GM19238 (cell line): ENCODE results near the gene MRPL24.
"Not testable (repeated sequence)": the region's sequence is repeated elsewhere in the genome, so short reads cannot be mapped to it uniquely, and the experiment has no call there.

Experiments used
- DNase-seq: peaks from one replicate; pipeline ENCODE4 v3.0.0; 2011; ENCODE audit warnings: low spot score; ENCODE audit not compliant: insufficient read length

The MRPL24 gene

GRCh38 chr1:156760092-156760795, 19.4 kb upstream of the MRPL24 start:
- DNase-seq: no peak

DNA sequence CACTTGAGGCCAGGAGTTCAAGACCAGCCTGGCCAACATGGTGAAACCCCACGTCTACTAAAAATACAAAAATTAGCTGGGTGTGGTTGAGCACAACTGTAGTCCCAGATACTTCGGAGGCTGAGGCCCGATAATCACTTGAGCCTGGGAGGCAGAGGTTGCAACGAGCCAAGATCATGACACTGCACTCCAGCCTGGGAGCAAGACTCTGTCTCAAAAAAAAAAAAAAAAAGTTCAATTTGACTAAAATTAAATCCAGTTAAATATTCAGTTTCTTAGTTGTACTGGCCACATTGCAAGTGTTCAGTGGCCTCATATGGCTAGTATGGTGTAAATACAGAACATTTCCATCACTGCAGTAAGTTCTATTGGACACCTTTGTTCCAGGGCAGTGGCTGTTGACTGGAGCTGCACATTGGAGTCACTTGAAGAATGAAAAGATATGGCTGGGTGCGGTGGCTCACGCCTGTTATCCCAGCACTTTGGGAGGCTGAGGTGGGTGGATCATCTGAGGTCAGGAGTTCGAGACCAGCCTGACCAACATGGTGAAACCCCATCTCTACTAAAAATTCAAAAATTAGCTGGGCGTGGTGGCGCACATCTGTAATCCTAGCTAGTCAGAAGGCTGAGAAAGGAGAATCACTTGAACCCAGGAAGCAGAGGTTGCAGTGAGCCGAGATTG, 16.8 kb upstream of the MRPL24 start:
- DNase-seq: not testable (repeated sequence)

DNA sequence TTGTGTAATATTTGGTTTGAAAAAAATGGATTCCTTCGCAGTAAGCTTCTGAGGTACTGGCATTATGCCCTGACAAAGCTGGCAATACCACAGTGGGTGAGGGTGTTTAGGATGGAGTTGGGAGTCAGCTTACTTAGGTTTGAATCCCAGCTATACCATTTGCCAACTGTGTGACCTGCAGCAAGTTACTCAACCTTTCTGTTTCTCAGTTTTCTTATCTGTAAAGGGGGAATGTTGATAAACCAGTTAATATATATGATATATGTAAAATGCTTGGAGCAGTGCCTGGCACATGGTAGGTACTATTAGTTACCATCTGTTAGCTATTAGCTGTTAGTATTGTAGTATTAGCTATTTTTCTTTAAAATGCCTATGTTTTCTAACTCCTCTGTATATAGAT, 15.5 kb upstream of the MRPL24 start:
- no peak for DNase-seq

- no peak for DNase-seq
Measured at GRCh38 chr1:156755527-156755950, 14.7 kb upstream of the MRPL24 start.

DNA sequence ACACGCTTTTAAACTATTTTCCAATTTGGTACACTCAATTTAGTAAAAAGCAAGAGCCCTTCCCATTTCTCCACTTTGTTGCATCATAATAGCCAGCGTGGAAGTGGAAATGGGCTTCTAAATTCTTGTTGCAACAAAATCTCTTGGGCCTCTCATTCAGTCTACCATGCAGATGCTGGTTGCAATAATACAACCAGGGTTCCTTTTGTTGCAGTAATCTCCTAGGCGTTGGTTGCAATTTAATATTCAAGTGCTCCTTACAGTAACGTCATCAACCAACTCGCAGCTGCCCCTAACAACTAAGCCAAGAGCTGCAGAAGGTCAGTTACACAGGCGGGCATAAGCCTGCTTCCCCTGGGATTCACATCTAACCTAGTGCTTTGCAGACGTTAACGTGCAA, 13.3 kb upstream of the MRPL24 start:
- DNase-seq: no peak

- DNase-seq: no peak
Measured at GRCh38 chr1:156752843-156753482, 12.1 kb upstream of the MRPL24 start.

DNA sequence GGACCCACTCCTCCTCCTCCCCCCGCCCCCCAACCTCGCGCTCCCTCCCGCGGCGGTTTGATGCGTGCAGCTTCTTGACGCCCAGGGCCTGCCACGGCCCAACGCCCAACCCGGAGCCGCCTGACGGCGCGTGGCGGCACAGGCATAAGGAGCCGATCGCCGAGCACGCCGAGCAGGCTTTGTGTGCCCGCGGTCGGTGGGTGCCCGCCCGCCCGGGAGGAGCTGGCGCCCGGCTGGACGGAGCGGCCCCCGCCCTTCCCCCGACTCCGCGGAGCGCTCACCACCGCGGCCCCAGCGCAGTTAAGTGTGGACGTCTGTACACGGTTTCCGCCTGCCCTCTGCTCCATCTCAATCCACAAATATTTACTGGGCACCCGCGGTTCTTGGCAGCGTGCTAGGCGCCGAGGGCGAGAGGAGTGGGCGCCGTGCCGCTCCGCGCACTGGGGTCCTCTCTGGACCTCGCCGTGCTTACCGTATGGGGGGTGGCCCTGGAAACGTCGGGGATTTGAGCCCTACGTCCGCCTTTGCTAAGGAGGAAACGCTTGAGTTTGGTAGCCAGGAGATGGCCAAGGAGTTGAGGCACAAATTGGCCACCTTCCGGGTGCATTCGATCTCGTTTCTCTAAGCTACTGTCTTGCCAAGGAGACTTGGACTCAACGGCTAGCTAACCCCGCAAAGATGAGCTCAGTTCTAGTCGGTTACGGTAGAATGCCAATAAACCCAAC, 11.0 kb upstream of the MRPL24 start:
- DNase-seq: peak; percentile 93

DNA sequence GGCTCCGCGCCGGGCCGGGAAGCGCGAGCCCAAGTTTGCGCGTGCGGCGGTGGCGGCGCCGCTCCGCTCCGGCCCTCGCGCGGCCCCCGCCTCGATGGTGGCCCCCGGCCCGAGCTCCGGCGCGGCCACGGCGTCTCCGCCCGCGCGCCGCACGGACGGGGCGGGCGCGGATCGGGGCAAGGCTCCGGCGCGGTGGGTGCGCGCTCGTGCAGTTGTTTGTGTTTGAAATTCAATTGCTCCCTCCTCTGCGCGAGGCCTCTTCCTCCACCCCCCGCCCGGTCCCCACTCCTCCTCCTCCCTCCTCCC, 10.5 kb upstream of the MRPL24 start, which contains the start of gene HDGF:
HDGF (minus strand) TSS at position 225 of the 306 bp plus-strand sequence. CDS start 246 bp downstream, outside the sequence.
- no peak for DNase-seq

GRCh38 chr1:156750711-156751450, 10.0 kb upstream of the MRPL24 start:
- DNase-seq: no peak

DNA sequence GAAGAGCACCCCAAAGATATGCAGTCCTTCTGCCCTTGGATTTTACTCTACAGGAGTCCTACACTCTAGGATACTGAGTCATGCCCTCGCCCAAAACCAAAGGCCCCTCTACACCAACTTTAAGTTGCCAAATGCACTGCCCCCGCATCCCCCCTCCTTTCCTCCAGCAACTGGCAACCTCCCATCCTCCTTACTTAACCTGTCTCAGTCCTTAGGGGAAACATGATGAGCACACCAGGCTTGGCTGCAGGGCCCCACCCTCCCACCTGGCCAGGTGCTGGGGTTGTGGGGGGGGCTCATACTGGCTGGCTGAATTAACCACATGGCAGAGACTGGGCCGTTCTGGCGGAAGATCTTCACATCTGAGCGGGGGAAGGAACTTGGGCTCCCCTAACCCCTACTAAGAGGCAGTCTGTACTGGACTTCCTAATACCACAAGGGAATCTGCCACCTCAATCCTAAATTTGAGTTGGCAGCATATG, 9.3 kb upstream of the MRPL24 start:
- no peak for DNase-seq

GRCh38 chr1:156749419-156750118, 8.7 kb upstream of the MRPL24 start:
- DNase-seq: no peak

DNA sequence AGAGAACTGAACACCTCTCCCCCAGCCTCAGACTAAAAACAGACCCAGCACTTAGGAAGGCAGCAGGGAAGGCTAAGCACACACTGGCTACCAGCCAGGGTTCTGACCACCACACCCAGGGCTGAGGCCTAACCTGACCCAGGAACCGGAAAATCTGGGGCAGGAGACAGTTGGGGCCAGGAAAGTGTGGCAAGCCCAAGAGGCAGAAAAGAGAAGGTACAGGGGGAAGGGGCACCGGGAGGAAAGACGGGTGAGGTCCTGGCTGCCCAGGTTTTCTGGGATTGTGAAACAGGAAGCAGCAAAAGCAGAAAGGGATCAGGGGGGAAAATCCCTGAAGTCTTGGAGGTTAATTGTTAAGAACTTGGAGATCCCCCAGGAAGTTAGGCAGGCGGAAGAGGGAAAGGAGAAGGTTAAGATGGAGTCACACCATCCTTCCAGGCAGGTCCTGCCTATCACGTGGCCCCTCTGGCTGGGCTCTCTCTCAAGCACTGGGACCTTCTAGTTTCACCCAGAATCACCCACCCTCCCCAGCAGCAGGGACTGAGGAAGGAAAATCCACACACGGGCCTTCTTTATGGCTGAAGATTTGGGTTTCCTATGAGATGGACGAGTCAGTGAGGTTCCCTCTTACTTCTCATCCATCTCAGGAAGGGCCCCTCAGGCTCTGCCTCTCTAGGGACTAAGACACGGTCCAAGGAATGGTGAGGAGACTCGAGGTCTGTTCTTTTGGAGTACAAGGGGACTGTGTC, 8.0 kb upstream of the MRPL24 start:
- no peak for DNase-seq

GRCh38 chr1:156747742-156748669, 7.1 kb upstream of the MRPL24 start:
- DNase-seq: no peak

DNA sequence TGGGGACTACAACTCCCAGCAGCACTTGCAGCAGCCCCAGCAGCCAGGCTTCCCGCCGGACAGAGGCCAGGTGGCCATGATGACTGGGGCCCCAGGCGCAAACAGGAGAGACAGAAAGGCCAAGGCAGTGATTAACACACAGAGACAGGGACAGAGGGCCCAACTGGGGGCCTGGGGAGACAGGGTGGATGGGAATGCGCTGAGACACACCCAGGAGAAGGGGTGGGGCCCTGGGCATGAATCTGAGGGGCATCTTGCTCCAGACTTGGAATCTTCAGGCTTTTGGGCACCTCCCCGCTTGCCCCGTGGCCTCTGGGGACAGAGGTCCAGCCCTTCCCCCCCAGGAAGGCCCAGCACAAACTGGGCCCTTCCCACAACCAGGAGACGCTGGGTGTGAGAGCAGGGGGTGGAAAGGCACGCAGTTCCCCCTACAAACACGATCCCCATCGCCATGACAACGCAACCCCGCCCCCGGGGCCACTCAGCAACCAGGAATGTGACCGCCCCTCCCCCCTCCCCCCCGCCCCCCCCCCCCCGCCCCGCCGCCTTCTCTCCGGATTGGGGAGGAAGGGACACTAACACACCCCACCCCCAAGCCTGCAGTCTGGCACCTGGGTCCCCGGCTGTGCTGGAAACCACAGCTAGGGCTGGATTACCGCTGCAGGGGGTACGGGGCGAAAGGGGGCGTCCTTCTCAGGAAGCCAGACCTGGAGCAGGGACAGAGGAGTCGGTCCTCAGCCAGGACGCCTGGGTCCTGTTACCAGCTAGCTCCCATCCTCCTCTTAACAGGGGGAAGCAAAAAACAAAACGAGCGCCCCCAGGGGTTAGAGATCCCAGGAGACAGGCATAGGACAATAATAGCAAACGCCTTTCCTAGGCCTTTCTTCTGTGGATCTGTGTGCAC, 6.1 kb upstream of the MRPL24 start:
- DNase-seq: no peak

DNA sequence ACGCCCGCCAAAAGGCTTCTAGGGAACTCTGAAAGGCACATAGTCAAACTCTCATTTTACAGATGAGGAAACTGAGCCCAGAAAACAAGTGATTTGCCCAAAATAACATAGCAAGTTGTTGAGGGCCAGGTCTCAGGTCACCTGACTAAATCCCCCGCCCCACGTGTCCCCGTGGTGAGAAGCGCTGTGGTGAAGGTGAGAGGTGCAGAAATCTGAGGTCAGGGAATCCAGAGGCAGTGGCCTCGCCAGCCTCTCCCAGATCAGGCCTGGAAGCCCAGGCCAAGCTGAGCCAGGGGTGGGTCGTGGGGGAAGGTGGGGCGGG, 5.5 kb upstream of the MRPL24 start:
- no peak for DNase-seq

- DNase-seq: no peak
Measured at GRCh38 chr1:156745881-156746280, 5.0 kb upstream of the MRPL24 start.

GRCh38 chr1:156744786-156745419, 4.0 kb upstream of the MRPL24 start:
- no peak for DNase-seq
